GM21447 (cell line): Measurements from ENCODE around the gene ERBB4.

ENCODE experiments used
- ATAC-seq: cut with Tn5 transposase; IDR thresholded peaks from one replicate; pipeline ENCODE4 v1.9.1; 2021; ENCODE audit not compliant: unreplicated experiment

Gene ERBB4

GRCh38 chr2:212097001-212097400, 441.6 kb downstream of the ERBB4 start:
- ATAC-seq, result no peak

DNA sequence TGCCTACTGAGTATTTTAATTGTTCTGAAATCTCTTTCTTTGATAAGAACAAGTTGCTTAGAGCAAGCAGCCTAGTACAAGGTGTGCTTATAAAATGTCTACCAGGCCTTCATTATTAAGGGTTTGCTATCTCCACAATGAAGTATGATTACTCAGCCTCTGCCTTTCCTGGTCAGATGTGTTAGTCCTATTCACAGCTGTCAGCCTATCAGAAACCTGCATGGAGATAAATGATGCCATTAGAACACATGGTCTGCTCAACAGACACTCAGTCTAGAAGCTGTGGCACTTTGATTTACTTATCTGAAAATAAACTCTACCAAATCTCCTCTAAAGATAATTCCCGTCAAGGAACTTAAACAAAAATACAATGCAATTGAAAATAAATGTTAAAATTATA, 448.7 kb downstream of the ERBB4 start:
- no peak for ATAC-seq

- no peak for ATAC-seq
These were observed 450.2 kb downstream of the ERBB4 start for GRCh38 chr2:212088353-212088752.

DNA sequence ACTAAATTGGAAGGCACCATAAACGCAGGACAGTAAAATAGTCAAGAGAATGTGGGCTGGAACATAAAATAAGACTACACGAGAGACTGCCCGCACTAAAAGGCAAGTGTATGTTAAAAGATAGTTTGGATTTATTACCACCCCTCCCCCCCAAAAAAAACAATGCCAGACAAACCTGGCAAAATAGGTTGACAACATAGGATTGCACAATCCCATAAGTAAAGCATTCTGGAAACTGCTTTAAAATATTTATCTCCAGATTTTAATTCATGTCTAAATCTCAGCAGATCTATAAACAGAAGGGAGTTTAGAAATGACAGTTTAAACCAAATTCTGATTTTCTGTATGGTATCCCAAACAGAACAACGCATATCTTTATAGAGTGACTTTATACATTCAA, 455.1 kb downstream of the ERBB4 start:
- no peak for ATAC-seq

DNA sequence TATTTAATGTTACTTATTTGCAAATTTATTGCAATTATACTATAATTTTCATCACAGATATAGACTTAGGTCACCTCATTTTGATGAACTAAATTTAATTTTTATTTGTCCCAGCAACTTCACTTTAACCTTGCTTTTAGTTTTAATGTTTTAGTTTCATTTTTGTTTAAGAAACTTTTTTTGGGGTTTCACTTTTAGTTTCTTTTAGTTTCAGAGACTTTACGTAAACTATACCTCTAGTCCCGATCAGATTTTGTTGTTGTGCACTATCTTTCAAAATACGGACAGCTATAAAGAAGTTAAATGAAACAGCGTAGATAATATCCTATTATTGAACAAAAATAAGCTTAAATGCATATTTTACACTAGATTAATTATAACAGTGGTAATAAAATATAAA, 460.5 kb downstream of the ERBB4 start:
- ATAC-seq, result peak; percentile 46

GRCh38 chr2:212076456-212076855, 462.1 kb downstream of the ERBB4 start:
- no peak for ATAC-seq

DNA sequence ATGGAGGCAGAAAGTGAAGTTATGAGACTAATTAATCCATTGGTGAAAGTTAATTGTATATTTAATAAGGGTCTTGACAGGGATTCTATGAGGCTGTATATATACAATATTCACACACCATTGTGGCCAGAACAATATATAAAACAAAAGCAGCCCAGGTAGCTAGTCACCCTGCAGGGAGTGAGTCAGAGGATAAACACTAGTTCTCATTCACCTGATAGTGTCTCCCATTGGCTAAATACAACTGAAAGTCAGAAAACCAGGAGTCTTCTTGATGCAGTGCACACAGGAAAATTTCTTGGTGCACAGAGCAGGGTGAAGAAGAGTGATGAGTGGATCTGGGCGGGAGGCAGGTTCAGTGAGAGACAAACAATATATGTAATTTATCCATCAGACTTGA, 465.2 kb downstream of the ERBB4 start:
- ATAC-seq, result no peak

DNA sequence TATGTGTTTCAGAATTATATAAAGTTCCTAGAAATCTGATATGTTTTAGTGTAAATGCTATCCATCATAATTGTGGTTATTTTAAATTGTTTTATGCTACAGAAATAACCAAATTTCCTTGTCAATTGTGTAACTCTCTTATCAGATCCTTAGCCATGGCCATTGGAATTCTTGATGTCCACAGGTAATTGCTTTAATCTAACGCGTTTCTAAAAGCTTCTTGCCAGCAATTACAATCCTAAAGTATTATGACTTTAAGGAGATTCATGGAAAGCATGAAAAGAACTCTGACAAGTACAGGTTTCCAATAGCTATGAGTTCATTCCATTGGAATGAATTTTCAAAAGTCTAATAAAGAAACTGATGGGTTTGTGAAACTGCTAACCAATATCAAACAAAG, 472.1 kb downstream of the ERBB4 start:
- ATAC-seq, result no peak

DNA sequence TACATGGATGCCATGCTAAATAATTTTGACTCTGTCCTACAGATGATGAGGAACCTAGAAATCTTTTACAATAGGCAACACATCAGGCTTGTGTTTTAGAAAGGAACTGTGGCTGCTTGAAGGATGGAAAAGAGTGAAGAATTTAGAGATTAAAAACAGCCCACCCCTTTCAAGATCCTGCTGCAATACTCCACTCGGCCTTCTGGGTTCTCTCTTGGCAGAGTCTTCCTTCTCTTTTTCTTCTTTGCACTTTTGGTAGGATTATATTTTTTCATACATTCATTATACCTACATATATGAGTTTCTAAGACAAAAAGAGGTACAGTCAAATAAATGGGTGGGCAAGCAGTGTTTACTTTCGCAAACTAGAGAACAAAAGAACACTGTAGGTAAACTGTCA, 474.3 kb downstream of the ERBB4 start:
- no peak for ATAC-seq

GRCh38 chr2:212052412-212053159, 486.0 kb downstream of the ERBB4 start:
- ATAC-seq, result no peak

GRCh38 chr2:212050871-212051270, 487.7 kb downstream of the ERBB4 start:
- ATAC-seq, result no peak

DNA sequence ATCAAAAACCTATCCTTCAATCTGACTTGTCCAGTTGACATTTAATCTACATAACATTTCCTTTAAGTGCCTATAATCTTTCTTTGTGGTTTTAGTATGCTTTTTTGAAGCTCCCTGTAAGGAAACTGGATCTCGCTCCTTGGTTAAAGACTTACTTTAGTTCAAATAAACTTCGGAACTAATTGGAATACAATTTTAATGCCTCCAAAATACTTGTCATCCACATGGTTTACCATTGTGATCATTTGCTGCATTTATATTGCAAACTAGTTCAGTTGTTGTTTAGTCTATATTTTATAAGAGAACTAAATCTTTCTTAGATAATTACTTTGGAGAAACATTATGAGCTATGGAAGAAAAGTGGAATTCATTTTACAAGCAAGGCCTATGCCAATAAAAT, 496.0 kb downstream of the ERBB4 start:
- ATAC-seq, result no peak

DNA sequence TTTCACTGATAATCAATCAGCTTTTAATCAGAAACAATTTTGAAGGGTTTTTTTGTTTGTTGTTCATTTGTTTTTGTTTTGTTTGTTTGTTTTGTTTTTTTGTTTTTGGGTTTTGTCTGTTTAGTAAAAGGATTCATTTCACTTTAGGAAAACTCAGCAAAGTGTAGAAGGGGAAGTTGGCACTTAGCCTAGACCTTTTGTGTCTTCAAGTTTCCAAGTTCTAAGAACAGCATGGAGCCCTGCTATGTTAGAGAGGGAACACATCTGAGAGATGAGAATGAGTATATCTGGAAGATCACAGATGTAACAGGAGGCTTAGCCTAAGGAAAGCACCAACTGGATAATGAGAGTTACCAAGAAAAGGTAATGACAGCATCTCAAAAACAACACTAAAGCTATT, 501.5 kb downstream of the ERBB4 start:
- no peak for ATAC-seq

- ATAC-seq, result no peak
These were observed 503.6 kb downstream of the ERBB4 start for GRCh38 chr2:212034841-212035585.

DNA sequence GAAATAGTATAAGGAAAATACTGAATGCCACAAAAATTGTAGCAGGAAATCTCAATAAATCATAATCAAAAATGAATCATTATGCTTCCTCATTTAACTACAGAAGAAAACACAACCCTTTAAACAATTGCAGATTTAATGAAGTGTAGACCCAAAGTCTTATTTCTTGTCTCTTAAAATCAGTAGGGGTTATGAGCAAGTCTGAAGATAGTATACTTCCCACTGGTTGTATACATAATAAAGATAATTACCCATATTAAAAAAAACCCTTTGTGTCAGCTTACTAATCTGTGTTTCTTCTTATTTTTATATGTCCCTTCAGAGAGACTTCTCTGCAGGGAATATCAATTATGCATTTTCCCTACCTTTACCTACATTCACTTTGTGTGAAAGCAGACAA, 504.7 kb downstream of the ERBB4 start:
- no peak for ATAC-seq

DNA sequence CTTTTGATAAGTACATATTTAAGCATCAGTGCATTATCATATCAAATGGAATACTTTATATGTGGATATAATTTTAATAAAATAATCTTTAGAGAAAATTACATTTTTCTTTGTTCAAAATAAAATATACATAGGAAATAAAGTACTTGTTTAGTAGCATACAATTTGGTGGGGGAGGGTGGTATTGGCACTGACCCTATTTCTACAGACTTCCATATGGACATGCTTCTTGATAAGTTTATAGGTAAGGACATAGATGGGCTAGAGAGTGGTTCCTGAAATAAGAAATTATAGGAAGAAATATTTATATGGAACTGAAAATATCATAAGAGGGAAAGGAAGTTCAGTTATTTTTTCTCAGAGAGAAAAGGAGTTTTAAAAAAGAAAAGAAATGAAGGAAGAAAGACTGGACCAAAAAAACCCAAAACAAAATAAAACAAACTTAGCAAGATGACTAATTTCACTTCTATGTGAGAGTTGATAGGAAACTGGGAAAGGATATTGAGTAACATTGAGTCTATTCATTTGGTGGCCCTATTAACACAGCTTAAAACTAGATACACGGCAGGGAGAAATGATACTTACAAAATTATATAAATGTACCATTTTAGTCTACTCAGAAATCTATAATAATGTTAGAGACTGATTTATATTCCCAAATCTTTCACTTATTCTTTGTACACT, 505.9 kb downstream of the ERBB4 start:
- no peak for ATAC-seq

- no peak for ATAC-seq
These were observed 506.6 kb downstream of the ERBB4 start for GRCh38 chr2:212032032-212032431.

DNA sequence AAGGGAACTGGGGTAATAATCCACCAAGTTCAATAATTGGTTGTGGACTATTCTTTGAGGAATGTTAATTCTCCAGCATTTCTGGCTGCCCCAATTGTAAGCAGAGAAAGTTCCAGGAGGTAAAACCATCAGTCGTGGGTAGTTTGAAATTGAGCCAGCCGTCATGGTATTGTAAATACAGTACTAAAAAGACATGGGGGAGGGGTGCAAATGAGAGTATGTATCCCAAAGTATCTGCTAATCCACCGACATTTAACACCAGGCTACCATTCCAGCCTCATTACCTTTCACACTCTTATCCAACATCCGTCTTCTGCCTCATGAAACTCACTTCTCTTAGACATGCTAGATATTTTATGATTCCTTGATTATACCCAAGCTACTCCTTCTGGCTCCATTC, 507.9 kb downstream of the ERBB4 start:
- no peak for ATAC-seq

DNA sequence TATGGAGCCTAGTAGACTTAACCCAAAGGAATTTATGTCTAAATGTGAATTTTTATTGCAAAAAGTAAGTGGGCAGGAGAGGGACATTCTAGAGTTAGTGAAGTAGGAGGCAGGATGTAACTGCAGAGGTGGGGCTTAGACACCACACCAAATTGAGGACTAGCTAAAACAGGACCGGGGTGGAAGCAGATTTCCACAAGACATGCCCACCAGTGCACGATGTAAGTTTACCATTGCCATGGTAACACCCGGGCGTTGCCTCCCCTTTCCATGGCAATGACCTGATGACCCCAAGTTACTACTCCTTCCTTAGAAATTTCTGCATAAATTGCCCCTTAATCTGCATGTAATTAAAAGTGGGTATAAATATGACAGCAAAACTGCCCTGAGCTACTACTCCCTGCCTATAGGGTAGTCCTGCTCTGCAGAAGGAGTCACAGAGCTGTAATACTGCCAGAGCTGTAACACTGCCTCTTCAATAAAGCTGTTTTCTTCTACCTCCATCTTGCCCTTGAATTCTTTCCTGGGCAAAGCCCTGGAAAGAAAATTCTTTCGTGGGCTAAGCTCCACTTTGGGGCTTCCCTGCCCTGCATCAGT, 509.7 kb downstream of the ERBB4 start:
- no peak for ATAC-seq

- no peak for ATAC-seq
These were observed 510.6 kb downstream of the ERBB4 start for GRCh38 chr2:212027681-212028628.

GRCh38 chr2:212024040-212024439, 514.6 kb downstream of the ERBB4 start:
- ATAC-seq, result no peak
